H1 (cell line): ENCODE results near the gene SPOCK1. TPM values are rescaled to one million over a fixed set of nuclear protein-coding genes. Genes with fewer than 3 reads are reported as not detected.

Experiments
- CTCF ChIA-PET: fragments of 300-600 bp; sonication (Branson Sonifier 250); formaldehyde crosslinking; loops from one replicate; lab custom pipeline; 2021; ENCODE audit not compliant: partially characterized antibody; lab: Charles Lee
- POLR2A ChIA-PET: fragments of 300-600 bp; sonication (Branson Sonifier 250); formaldehyde crosslinking; loops from one replicate; lab custom pipeline; 2021; ENCODE audit warnings: inconsistent platforms; ENCODE audit not compliant: partially characterized antibody; lab: Charles Lee
- DNase-seq, 2 experiments: peaks; one replicate each; pipeline versions ENCODE4 v3.0.0 to v3.0.0-alpha.2; 2010 to 2022; ENCODE audit warnings: low spot score in 2 of 2, low read depth in 1 of 2, mixed read lengths in 1 of 2
- FAIRE-seq: peaks from 2 replicates; lab custom pipeline; 2011; peaks lifted over from hg19 to GRCh38; lab: Jason Lieb, UNC
- H2AFZ ChIP-seq: 2 replicates; pipeline ENCODE4 v1.8.1; 2012; ENCODE audit warnings: low read length, inconsistent platforms
- H2AK5ac ChIP-seq: 2 replicates; pipeline ENCODE4 v1.6.1; 2013; ENCODE audit warnings: low read depth, low read length
- H2BK120ac ChIP-seq: replicated peaks from 2 replicates; pipeline ENCODE3; 2013; ENCODE audit warnings: low read depth, low read length, inconsistent platforms
- H2BK12ac ChIP-seq: 2 replicates; pipeline ENCODE4 v1.6.1; 2013; ENCODE audit warnings: low read depth, low read length
- H2BK15ac ChIP-seq: 2 replicates; pipeline ENCODE4 v1.6.1; 2013; ENCODE audit warnings: low read length
- H2BK20ac ChIP-seq: 2 replicates; pipeline ENCODE4 v1.6.1; 2013; ENCODE audit warnings: low read length
- H2BK5ac ChIP-seq: 2 replicates; pipeline ENCODE4 v1.6.1; 2013; ENCODE audit warnings: low read depth, low read length
- H3K14ac ChIP-seq: 2 replicates; pipeline ENCODE4 v1.6.1; 2013; ENCODE audit warnings: inconsistent platforms; ENCODE audit not compliant: insufficient read length
- H3K18ac ChIP-seq: 2 replicates; pipeline ENCODE4 v1.6.1; 2013; ENCODE audit warnings: low read length; ENCODE audit errors: extremely low read depth
- H3K23ac ChIP-seq: 2 replicates; pipeline ENCODE4 v1.6.1; 2013; ENCODE audit warnings: inconsistent platforms; ENCODE audit not compliant: insufficient read length
- H3K23me2 ChIP-seq: 2 replicates; pipeline ENCODE4 v1.6.1; 2013; ENCODE audit warnings: low read depth, low read length
- H3K27ac ChIP-seq: 2 replicates; pipeline ENCODE4 v1.6.1; 2011; ENCODE audit warnings: low read depth, low read length, inconsistent platforms
- H3K27me3 ChIP-seq, 4 experiments: replicated peaks in 1 of 4; 1 replicate in 1 of 4; 2 replicates in 3 of 4; pipeline versions ENCODE4 v1.6.1 to v1.8.1; 2011 to 2013; ENCODE audit warnings: low read length in 3 of 4, mild to moderate bottlenecking in 3 of 4, inconsistent platforms in 2 of 4, mixed read lengths in 2 of 4, moderate library complexity in 1 of 4; ENCODE audit not compliant: control insufficient read depth in 3 of 4, insufficient read depth in 3 of 4; ENCODE audit errors: extremely low read depth in 1 of 4
- H3K36me3 ChIP-seq, 4 experiments: 2 replicates each; pipeline versions ENCODE4 v1.6.1 to v1.8.1; 2011 to 2013; ENCODE audit warnings: mild to moderate bottlenecking in 4 of 4, low read length in 3 of 4, moderate library complexity in 2 of 4, control low read depth in 1 of 4, inconsistent platforms in 1 of 4; ENCODE audit not compliant: insufficient read depth in 4 of 4, control insufficient read depth in 2 of 4
- H3K4ac ChIP-seq: replicated peaks from 2 replicates; pipeline ENCODE3; 2013; ENCODE audit warnings: low read length, low read depth, mixed read lengths, inconsistent platforms; ENCODE audit not compliant: insufficient read length
- H3K4me1 ChIP-seq, 4 experiments: replicated peaks in 1 of 4; 1 replicate in 1 of 4; 2 replicates in 3 of 4; pipeline versions ENCODE4 v1.6.1 to v1.8.1; 2011 to 2013; ENCODE audit warnings: low read length in 3 of 4, inconsistent platforms in 2 of 4, mixed read lengths in 1 of 4; ENCODE audit not compliant: insufficient read depth in 4 of 4, control insufficient read depth in 3 of 4
- H3K4me2 ChIP-seq, 2 experiments: 2 replicates each; pipeline versions ENCODE4 v1.6.1 to v1.8.1; 2011 to 2013; ENCODE audit warnings: low read depth in 2 of 2, low read length in 2 of 2, control low read depth in 1 of 2, inconsistent platforms in 1 of 2, mild to moderate bottlenecking in 1 of 2; ENCODE audit not compliant: insufficient read depth in 1 of 2
- H3K4me3 ChIP-seq, 4 experiments: fragments of 200-600, 300-600 bp in 1 of 4; sonication (generic), shearing (Covaris generic), sonication (Bioruptor Twin) in 1 of 4; 2 replicates each; pipeline versions ENCODE4 v1.5.1 to v1.8.1; 2011 to 2016; ENCODE audit warnings: low read length in 4 of 4, low read depth in 3 of 4, control low read depth in 2 of 4, inconsistent platforms in 2 of 4, mild to moderate bottlenecking in 2 of 4, mixed read lengths in 1 of 4, moderate library complexity in 1 of 4; ENCODE audit not compliant: insufficient read depth in 2 of 4; ENCODE audit errors: extremely low read depth in 1 of 4
- H3K56ac ChIP-seq: replicated peaks from 2 replicates; pipeline ENCODE3; 2013; ENCODE audit warnings: low read depth, mild to moderate bottlenecking, mixed read lengths, low read length, inconsistent platforms; ENCODE audit not compliant: insufficient read length
- H3K79me1 ChIP-seq: 2 replicates; pipeline ENCODE4 v1.6.1; 2013; ENCODE audit warnings: low read depth, low read length, control low read depth
- H3K79me2 ChIP-seq, 2 experiments: 2 replicates each; pipeline versions ENCODE4 v1.6.1 to v1.8.1; 2012 to 2013; ENCODE audit warnings: low read length in 2 of 2, mild to moderate bottlenecking in 2 of 2, inconsistent platforms in 1 of 2; ENCODE audit not compliant: insufficient read depth in 2 of 2, control insufficient read depth in 1 of 2
- H3K9ac ChIP-seq, 4 experiments: replicated peaks in 1 of 4; 1 replicate in 1 of 4; 2 replicates in 3 of 4; pipeline versions ENCODE4 v1.6.1 to v1.8.1; 2011 to 2013; ENCODE audit warnings: low read depth in 3 of 4, low read length in 3 of 4, control low read depth in 2 of 4, mild to moderate bottlenecking in 2 of 4, moderate library complexity in 2 of 4, inconsistent platforms in 1 of 4; ENCODE audit errors: extremely low read depth in 1 of 4
- H3K9me3 ChIP-seq, 2 experiments: 2 replicates each; pipeline versions ENCODE4 v1.6.1 to v1.8.1; 2012 to 2013; ENCODE audit warnings: mild to moderate bottlenecking in 2 of 2, moderate library complexity in 2 of 2, control low read depth in 1 of 2, inconsistent platforms in 1 of 2, low read depth in 1 of 2, low read length in 1 of 2, mixed read lengths in 1 of 2; ENCODE audit not compliant: insufficient read depth in 2 of 2
- H4K20me1 ChIP-seq, 2 experiments: replicated peaks in 1 of 2; 2 replicates each; pipeline versions ENCODE3 to v1.8.1; 2011 to 2013; ENCODE audit warnings: inconsistent platforms in 2 of 2, low read length in 2 of 2, mild to moderate bottlenecking in 1 of 2; ENCODE audit not compliant: insufficient read depth in 2 of 2, control insufficient read depth in 1 of 2
- H4K5ac ChIP-seq: 2 replicates; pipeline ENCODE4 v1.6.1; 2013; ENCODE audit warnings: low read length, low read depth, mixed read lengths, inconsistent platforms; ENCODE audit not compliant: insufficient read length
- H4K8ac ChIP-seq: 2 replicates; pipeline ENCODE4 v1.8.0; 2013; ENCODE audit warnings: mild to moderate bottlenecking, moderate library complexity, low read length, inconsistent platforms; ENCODE audit not compliant: insufficient read depth; ENCODE audit errors: extremely low read depth
- H4K91ac ChIP-seq: replicated peaks from 2 replicates; pipeline ENCODE3; 2013; ENCODE audit warnings: low read length, mixed read lengths, inconsistent platforms; ENCODE audit not compliant: insufficient read length
- JUN ChIP-seq: IDR thresholded peaks from 2 replicates; pipeline ENCODE4 v1.6.1; 2011; ENCODE audit warnings: low read depth, mild to moderate bottlenecking, improper control_type of control experiment, low read length
- POU5F1 ChIP-seq: IDR thresholded peaks from 2 replicates; pipeline ENCODE4 v1.6.1; 2011; ENCODE audit warnings: low read depth, mild to moderate bottlenecking, low read length, moderate library complexity
- RXRA ChIP-seq: IDR thresholded peaks from 2 replicates; pipeline ENCODE4 v1.6.1; 2011; ENCODE audit warnings: low read depth, mild to moderate bottlenecking, low read length, moderate library complexity; ENCODE audit not compliant: insufficient read depth
- SAP30 ChIP-seq: fragments of 300-600 bp; sonication (generic); IDR thresholded peaks from 2 replicates; pipeline ENCODE4 v1.7.1; 2012; ENCODE audit warnings: low read length, moderate library complexity, mild to moderate bottlenecking, inconsistent platforms; ENCODE audit not compliant: insufficient read depth, insufficient replicate concordance
- SIRT6 ChIP-seq: IDR thresholded peaks from one replicate; pipeline ENCODE4 v1.7.1; 2012; ENCODE audit warnings: low read length, inconsistent platforms
- YY1 ChIP-seq: IDR thresholded peaks from 2 replicates; pipeline ENCODE4 v1.6.1; 2011; ENCODE audit warnings: low read depth, mild to moderate bottlenecking, low read length
- WGBS, 2 experiments: shearing (Covaris generic) in 1 of 2; methylation state at CpG; one replicate each; pipeline versions ENCODE4 v1.1.6 to v1.1.7; 2013 to 2015; ENCODE audit warnings: low lambda C conversion rate in 2 of 2, mixed read lengths in 2 of 2, inconsistent platforms in 1 of 2, low coverage in 1 of 2, missing lambda C conversion rate in 1 of 2; ENCODE audit not compliant: insufficient replicate concordance in 2 of 2, insufficient coverage in 1 of 2, insufficient read length in 1 of 2; ENCODE audit errors: extremely low coverage in 1 of 2, missing lambda C conversion rate in 1 of 2; 5-methylcytosine and 5-hydroxymethylcytosine counted together
- polyA plus RNA-seq, 7 experiments: library from polyadenylated mRNA; depleted of rRNA in 3 of 7; stranded (reverse) in 5 of 7; unstranded in 2 of 7; fragments of >200 nt in 5 of 7; fragments of 200-250 nt in 2 of 7; gene quantifications; 1 replicate in 5 of 7; 2 replicates in 1 of 7; 4 replicates in 1 of 7; pipeline versions ENCODE4 v1.2.1 to v1.2.3, GENCODE V29; 2011 to 2013; ENCODE audit warnings: missing spikeins in 2 of 7, mixed read lengths in 2 of 7
- total RNA-seq: library from RNA; stranded (reverse); fragmentation: NEBNext Ultra II Directional; extraction: Animal tissue kit (Norgen Biotek cat#: 25700); gene quantifications from 2 replicates; pipeline ENCODE4 v1.2.1, GENCODE V29; 2021

The SPOCK1 gene
- total and polyA plus RNA-seq, 2 of the 8 experiments (the other 6 are each of a cell fraction or from before 2014, with no cell fraction given): 6.9 to 18.1 TPM

GRCh38 chr5:137105351-137106035 lies 393.6 kb downstream of the SPOCK1 start:
- no peak overlapping the region for H2BK120ac ChIP-seq
- ChIA-PET POLR2A (no interaction called here), CTCF (interaction anchor here (0.7 to 1.4 kb wide), 3 partner anchors 38 to 215 kb away, joined by 3 to 5 read pairs (median 3); no protein-coding TSS in a partner anchor)
- H3K36me3 ChIP-seq: no peaks in the 10 kb centered on the region; a peak in 1 of 8 replicates
- H3K4me1 ChIP-seq: no peaks in the 10 kb centered on the region; a peak in 1 of 7 replicates
- no peak overlapping the region for H4K8ac ChIP-seq
- no peak overlapping the region for H2AK5ac ChIP-seq
- H3K56ac ChIP-seq: no peak overlapping the region
- DNase-seq (no peak), FAIRE-seq (no peak)
- H3K9ac ChIP-seq: no peak overlapping the region
- H4K5ac ChIP-seq: no peak overlapping the region
- H3K79me1 ChIP-seq: no peaks in the 10 kb centered on the region
- no peak overlapping the region for H3K27ac ChIP-seq
- H3K4me2 ChIP-seq: no peak overlapping the region
- H3K79me2 ChIP-seq: no peaks in the 10 kb centered on the region
- TF ChIP-seq POU5F1 (no peak), JUN (no peak), SIRT6 (no peak), YY1 (no peak), RXRA (no peak), SAP30 (no peak)
- no peak overlapping the region for H2BK5ac ChIP-seq
- H3K27me3 ChIP-seq: no peaks in the 10 kb centered on the region
- no peak overlapping the region for H2BK12ac ChIP-seq
- no peaks in the 10 kb centered on the region for H4K20me1 ChIP-seq
- H2BK20ac ChIP-seq: no peak overlapping the region
- H3K4ac ChIP-seq: no peak overlapping the region
- H3K14ac ChIP-seq: no peak overlapping the region
- H3K18ac ChIP-seq: no peak overlapping the region
- H3K9me3 ChIP-seq: peaks cover 0 to 3% of the 10 kb centered on the region in 2 experiments; a peak in 1 of 4 replicates
- no peak overlapping the region for H2BK15ac ChIP-seq
- WGBS, 2 experiments: 92% methylated on average over 11 of the region's 11 CpGs; no CpG with 5 or more reads in 1 of the 2 experiments
- no peaks in the 10 kb centered on the region for H3K23me2 ChIP-seq
- H3K4me3 ChIP-seq: no peak overlapping the region
- no peak overlapping the region for H4K91ac ChIP-seq
- H2AFZ ChIP-seq: no peak overlapping the region
- no peak overlapping the region for H3K23ac ChIP-seq
